Measurements from ENCODE around the gene KDM2A.

GRCh38 chr11:67293090-67293489, 174.0 kb downstream of the KDM2A start:
- TF ChIP-seq CTCF (IDR thresholded peaks at IDR 0.05) (no peak), POLR2A (IDR thresholded peaks at IDR 0.05) (no peak)

All from uterus (tissue), 2 donors.